HG02938 (cell line): ENCODE results near the gene ALOX15.
"Not testable (repeated sequence)": the region's sequence is repeated elsewhere in the genome, so short reads cannot be mapped to it uniquely, and the experiment has no call there.

Experiments used
- ATAC-seq: cut with Tn5 transposase; IDR thresholded peaks from one replicate; pipeline ENCODE4 v1.9.1; 2021; ENCODE audit warnings: mild to moderate bottlenecking, moderate library complexity; ENCODE audit not compliant: unreplicated experiment

ALOX15 gene

DNA sequence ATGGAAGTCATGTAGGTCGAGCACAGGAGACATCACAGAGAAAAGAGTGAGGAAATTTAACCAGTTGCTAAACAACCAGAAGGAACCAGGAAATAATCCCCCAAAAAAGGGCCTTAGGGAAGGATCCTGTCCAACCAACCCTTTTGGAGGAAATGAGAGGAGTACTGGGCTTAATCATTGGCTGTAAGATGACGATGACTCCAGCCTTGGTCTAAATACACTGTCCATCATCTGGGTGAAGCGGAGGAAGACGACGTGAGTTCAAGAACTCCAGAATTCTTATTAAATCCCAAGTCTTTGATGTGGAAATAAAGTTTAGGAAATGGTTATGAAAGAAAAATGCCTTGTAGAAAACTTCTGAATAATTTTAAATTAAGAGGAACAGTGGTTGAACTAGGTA, 11.5 kb upstream of the ALOX15 start:
- no peak for ATAC-seq

DNA sequence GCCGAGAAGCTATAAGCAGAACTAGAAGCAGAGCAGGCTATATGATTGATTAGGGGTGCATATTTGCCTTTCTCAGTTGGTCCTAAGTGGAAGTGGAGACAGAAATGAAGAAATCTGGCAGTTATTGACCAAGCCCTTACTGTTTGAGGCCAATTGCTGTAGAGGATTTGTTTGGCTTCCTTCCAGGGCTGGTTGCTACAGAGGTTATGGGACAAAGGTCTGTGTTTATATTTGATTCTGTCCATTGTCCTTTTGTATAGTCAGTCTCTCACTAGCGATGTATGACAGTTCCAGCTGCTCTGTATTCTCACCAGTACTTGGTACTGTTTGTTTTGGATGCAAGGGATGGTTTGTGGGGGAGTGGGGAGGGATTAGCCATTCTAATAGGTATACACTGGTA, 7.3 kb upstream of the ALOX15 start:
- no peak for ATAC-seq

DNA sequence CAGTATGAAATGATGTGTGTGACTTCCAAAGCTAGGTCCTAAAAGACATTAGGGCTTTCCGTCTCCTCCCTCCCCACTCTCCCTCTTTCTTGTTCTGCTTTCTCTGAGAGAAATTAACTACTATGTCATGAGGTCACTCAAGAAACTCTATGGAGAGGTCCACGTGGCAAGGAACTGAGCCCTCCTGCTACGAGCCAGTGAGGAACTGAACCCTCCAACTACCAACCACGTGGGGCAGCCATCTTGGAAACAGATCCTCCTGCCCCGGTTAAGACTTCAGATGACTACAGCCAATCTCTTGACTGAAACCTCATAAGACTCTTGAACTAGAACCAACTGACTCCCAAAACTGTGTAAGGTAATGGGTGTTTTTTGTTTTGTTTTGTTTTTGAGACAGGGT, 4.2 kb upstream of the ALOX15 start:
- no peak for ATAC-seq

DNA sequence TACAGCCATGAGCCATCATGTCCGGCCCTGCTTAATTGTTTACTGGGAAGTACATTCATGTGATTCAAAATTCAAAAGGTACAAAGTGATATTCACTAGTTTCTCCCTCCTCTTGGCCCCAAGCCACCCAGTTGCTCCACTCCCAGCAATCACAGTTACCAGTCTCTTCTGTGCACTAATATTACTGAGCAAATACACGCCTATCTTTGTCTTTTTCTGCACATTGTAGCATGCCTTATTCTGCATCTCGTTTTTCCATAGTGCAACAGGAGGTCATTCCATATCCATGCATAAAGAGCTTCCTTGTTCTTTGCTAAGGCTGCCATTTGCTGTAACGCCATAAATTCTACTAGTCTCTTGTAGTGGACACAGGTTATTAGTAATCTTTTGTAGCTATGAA, 2.2 kb upstream of the ALOX15 start:
- ATAC-seq, result no peak

DNA sequence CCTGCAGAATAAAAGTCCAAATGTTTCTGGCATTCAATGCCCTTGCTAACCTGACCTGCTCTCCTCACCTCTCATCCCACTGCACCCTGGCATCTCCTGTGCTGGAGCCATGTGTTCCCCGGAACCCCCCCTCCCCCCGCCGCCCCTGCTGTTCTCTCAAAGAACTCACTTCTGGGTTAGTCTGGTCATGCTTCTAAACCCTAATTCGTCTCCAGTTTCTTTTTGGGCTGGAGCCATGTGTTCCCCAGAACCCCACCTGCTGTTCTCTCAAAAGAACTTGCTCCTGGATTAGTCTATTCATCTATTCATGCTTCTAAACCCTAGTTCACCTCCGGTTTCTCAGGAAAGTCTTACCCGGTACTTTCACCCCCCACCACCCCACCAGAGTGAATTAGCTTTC, 808 bp upstream of the ALOX15 start:
- ATAC-seq, result no peak

DNA sequence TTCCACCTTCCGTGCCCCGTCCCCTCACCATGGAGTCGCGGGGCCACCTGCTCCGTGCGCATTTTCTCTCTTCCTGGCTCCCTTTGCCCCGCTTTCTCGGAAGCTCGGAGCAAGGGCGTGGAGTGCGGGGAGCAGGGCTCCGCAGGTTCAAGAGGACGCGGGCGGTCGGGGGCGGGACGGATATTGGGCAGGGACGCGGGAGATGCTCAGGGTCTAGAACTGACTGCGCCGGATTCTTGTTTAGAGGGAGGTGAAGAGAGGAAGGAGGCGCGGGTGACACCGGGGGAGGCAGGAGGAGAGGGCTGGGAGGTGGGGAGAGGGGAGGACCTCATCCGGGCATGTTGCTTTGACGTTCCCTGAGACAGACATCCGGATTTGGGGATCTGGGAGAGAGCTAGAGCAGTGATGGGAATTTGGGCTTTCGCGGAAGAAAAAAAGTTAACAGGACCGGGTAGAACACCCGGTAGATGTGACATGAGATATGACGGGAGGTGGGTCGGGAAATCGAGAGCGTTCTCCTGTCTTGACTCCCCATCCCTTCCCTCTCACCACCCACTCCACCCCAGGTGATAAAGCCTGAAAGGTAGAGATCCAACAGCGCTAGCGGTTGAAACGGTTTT, 799 bp downstream of the ALOX15 start:
- not testable (repeated sequence) for ATAC-seq

DNA sequence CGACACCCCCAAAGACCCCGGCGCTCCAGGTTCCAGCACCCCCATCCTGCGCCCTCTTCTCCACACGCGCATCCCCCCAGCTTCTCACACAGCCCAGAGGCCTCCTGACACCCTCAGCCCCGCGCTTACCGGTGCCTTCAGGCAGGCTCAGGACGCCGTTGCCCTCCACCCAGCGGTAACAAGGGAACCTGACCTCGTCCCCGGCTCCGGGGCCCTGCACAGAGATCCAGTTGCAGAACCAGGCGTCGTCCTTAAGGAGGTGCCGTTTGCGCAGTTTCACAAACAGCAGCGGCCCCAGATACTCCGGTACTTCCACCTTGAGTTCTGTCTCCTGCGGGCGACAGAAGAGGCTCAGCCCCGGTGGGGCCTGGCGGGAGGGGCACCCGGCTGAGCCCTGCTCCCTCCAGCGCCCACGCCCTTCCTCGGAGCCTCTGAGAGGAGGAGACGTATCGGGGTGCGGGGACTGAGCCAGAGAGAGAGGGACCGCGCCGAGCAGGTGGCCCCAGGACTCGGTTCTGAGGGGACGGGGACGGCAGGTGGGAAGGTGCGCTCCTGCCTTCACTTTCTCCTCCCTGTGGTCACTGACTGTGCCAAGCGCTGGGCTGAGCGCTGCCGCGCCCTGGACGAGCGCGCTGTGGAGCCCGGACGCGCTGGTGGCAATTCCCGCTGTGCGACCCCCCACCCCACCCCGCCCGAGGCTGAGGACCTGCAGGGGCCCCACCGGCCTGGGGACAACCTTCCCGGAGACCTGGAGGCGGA, 2.0 kb downstream of the ALOX15 start:
- not testable (repeated sequence) for ATAC-seq

DNA sequence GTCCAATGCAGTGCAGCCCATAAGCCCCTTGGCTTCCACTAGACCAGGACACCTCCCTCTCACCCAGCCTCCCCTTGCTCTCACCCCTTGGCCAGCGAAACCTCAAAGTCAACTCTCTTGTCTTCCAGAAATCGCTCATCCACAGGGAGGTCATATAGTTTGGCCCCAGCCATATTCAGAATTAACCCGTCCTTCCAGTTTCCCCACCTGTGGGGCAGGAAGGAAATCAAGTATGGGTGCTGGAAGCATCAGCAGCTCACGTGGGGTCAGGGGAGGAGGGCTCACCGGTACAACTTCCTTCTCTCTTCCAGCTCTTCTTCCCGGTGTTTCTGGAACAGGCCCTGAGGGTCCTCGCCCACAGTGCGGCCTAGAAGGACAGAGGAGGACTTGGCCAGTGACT, 2.7 kb downstream of the ALOX15 start:
- ATAC-seq, result not testable (repeated sequence)

DNA sequence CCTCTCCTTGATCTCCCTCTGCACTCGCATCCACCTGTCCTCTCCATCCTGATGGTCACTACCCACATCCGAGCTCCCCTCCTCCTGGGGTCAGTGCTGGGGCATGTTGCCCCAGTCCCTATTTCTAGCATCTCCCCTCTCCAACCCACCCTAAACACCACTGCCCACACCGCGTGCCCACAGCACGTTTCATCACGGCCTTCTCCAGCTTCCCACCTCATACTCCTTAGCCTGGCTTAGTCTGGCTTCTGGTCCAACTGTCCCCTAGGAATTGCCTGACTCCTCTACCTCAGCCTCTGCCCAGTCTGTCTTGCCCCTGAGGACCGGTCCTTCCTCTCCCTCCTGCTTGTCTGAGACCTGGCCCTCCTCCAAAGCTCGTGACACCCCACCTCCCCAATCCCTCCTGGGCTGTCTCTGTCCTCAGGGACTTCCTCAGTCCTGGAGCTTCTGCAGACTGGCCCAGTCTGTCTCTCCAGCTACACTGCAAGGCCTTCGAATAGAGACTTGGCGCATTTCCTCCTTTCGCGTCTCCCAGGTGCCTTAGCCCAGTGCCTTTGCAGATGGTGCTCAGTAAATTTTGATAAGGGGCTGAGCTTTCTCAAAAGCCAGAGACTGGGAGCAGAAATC, 4.9 kb downstream of the ALOX15 start:
- no peak for ATAC-seq

DNA sequence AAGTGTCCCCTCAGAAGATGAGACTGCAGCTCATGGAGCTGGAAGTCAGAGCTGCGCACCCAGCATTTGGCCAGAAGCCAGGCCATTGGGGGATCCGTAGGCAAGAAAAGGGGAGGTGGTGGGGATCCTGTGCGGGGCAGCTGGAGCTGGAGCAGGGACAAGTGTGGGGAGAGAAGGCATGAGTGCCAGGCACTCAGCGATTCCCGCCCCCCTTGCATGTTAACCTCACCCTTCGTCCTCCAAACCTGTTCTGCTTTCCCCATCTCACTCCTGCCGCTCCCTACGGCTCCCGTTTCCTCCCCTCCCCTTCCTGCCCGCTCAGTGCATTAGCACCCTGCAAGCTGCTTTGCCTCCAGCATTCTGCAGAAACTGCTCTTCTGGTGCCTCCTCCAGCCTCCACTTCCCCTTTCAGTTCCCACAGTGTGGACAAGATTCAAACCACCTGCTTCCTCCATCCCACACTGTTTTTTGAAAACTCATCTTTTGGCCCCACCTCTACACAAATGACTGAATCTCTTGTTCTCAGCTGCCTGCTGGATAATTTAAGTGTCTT, 5.6 kb downstream of the ALOX15 start:
- ATAC-seq, result peak; percentile 58

DNA sequence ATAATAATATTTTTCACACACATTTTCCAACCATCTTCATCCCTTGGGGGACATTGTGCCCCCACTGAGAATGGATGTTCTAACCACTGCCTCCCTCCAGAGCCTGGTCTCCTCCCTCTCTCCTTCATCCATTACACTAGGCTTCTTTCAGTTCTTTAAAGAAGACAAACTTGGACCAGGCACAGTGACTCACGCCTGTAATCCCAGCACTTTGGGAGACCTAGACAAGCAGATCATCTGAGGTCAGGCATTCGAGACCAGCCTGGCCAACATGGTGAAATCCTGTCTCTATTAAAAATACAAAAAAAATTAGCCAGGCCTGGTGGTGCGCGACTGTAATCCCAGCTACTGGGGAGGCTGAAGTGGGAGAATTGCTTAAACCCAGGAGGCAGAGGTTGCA, 6.5 kb downstream of the ALOX15 start:
- ATAC-seq, result no peak

DNA sequence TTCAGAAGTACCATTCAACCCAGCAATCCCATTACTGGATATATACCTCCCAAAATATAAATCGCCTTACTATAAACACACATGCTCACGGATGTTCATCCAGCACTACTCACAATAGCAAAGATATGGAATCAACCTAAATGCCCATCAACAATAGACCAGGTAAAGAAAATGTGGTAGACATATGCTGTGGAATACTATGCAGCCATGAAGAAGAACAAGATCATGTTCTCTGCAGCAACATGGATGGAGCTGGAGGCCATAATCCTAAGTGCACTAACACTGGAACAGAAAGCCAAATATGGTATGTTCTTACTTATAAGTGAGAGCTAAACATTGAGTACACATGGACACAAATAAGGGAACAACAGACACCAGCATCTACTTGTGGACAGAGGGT, 7.8 kb downstream of the ALOX15 start:
- no peak for ATAC-seq

DNA sequence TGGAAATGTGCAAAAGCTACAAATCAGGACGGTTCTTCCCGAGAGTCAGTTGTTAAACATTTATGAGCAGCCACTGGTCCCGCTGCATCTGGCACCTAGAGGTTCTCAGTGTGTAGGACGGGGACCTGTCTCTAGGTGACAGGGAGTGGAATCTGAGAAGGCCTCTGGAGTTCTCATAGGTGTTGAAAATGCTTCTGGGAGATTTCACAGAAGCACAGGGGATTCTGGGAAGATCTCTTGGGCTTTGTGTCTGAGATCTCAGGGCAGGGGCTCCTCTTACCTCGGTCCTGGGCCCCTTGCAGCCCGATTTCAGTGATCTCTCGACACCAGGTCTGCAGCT, 8.9 kb downstream of the ALOX15 start:
- no peak for ATAC-seq

DNA sequence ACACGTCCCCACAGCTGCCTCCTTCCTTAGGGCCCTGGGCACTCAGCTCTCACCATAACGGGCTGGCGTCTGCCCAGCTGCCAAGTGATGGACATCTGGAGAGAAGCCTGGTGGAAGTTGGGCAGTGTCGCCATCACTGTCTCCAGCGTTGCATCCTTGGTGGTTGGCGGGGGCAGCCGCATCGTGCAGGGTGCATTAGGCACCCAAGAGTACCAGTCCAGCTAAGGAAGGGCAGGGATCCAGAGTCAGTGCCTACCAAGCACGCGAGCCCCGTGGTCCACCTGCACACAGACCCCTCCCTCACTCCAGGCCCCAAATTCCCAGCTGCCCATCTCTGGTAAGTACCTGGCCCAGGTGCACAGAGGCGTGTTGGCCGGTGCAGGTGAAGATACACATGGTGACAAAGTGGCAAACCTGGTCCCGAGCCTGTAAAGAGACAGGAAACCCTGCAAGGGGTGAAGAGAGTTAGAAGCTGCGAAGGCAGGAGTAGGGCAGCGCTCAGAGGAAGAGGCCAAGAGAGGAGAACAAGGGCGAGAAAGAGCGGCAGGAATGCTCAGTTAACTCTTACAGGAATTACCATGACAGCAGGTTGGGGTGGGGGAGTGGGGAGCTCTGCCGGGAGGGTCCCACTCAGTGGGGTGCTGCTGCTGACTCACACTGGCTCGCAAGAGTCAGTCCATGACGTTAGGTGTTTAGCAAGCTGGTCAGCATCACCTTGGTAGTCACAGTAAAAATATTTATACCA, 9.5 kb downstream of the ALOX15 start:
- ATAC-seq, result no peak

DNA sequence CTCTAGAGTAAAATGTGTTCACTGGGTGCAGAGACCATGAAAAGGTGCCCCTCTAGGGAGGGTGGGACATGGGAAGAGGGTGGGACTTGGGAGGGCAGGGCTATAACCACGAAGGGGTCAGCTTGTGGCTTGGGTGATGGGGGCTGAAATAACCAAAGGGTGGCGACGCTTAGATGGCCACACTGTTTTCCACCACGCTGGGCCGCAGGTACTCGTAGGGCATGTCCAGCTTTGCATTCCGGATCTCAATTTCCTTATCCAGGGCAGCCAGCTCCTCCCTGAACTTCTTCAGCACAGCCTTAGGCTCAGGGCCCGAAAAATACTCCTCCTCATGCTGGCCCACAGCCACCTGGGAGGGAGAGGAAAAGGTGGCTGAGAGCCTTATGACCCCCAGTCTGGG, 10.0 kb downstream of the ALOX15 start:
- ATAC-seq, result no peak

DNA sequence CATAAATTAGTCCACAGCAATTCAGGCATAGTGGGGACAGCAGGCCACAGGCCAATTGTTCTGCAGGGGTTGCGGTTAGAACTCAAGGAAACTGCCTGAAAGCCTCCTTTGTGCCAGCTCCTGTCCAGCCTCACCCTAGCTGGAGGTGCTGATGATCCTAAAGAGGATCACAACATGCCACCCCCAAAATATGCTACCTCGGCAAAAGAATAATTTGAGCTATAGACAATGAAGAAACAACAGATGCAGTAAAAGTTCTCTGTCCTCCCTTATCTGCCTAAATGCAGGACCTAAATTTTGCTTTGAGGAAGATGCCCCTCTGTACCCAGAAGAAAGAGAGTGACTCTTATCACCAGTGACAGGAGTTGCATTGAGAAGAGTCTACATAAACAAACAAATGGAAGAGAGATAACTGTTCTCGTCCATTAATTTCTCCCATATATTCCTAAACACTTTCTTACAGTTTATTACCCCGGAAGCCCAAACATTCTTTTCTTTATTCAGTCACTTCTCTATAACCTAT, 14.7 kb downstream of the ALOX15 start:
- no peak for ATAC-seq

DNA sequence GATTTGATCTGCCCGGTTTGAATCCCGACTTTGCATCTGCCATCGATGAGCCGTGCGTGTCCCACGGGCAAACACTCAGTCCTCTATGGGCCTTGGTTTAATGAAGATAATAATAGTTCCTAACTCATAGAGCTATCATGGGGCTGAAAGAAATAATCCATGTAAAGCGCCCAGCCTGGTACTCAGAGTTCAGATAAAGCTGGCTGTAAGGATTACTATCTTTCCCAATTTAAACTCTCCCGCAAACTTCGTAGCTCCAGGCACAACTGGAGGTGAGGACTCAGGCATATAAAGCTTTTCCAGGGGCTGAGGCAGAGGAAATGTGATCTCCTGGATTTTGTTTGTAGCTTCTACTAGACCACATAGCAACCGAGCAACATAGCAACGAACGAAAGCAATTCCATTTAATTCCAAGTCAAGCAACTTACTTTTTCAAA, 16.3 kb downstream of the ALOX15 start:
- no peak for ATAC-seq

DNA sequence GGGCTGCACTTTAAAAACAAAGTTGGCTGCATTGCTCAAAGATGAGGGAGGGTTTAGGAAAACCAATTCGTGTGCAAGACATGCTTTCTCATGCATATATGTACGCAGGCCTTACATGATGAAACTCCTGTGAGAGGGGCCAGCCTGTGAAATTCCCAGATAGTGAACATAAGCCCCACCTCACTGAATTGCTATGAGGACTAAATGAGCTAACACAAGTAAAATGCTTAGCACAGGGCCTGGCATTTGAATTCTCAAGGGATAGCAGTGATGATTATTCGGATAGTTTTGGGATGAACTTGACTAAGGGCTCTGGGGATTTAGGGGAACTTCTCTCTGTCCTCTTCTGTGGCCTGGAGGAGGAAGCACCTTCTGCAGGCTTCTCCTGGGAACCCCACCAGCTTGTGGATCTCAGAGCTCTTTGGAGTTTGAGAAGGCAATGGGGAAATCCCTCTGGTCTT, 17.0 kb downstream of the ALOX15 start:
- not testable (repeated sequence) for ATAC-seq

DNA sequence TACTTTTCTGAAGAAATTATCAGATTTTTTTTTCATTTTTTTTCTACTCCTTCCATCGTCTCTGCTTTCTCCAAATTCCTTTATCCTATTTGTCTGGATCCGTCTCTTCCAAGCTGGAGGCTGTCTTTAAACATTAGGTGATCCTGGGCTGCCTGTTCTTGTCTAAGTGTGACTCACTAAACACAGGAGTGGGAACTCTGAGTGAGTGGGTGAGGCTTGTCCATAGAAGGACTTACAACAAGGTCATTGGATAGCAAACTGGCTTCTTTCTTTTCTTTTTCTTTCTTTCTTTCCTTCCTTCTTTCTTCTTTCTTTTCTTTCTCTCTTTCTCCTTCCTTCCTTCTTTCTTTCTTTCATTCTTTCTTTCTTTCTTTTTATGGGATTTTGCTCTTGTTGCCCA, 18.2 kb downstream of the ALOX15 start:
- no peak for ATAC-seq

DNA sequence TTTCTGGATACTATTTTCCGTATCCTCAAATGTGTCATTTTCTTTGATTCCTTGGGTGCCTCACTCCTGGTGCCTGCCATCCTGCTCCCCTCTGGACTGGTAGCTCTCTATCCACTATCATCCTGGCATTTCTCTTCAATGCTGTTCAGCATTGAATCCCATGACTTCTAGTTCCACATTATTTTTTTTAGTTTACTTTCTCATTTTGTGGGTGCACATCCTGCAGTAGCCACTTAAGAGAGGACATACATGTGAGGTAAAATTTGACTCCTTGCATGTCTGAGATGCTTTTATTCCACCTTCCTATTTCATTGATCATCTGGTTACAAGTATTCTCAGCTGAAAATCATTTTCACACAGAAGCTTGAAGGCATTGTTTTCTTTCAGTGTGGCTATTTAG, 19.1 kb downstream of the ALOX15 start:
- no peak for ATAC-seq

DNA sequence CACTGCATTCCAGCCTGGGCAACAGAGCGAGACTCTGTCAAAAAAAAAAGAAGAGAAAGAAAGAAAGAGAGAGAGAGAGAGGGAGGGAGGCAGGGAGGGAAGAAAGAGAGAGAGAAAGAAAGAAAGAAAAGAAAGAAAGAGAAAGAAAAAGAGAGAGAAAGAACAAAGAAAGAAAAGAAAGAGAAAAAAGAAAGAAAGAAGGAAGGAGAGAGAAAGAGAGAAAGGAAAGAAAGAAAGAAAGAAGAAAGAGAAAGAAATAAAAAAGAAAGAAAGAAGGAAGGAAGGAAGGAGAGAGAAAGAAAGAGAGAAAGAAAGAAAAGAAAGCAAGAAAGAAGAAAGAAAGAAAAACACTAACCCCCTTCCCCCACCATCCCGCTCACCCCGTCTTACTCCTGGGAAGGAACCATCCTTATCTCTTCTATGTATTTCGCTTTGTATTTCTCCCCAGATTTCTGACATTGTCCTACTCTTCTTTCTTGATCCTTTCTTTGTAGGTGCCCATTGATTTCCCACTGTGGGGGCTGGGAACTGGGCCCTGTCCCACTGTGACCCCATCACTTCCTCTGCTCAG, 20.9 kb downstream of the ALOX15 start:
- no peak for ATAC-seq
